K562 (cell line): ENCODE results near the gene ZFP14. TPM values are rescaled to one million over a fixed set of nuclear protein-coding genes. Genes with fewer than 3 reads are reported as not detected.

Experiments
- ATAC-seq: fragments of 200-7000 bp; cut with Tn5 transposase; 3 replicates; pipeline ENCODE4 v1.9.1; 2020; ENCODE audit warnings: moderate library complexity
- BruUV-seq: library from RNA; stranded (reverse); fragments of 400-500 nt; replicated peaks from 2 replicates; lab custom pipeline; 2021; lab: Mats Ljungman, UMichigan
- CTCF ChIA-PET: fragments of 300-600 bp; formaldehyde crosslinking; extraction: SDS; loops from one replicate; lab custom pipeline; 2021; ENCODE audit warnings: low intra/inter-chr PET ratio; lab: Yijun Ruan, JAX
- POLR2A ChIA-PET: fragments of 300-600, 350-650 bp; sonication (Branson Sonifier 250); formaldehyde crosslinking; extraction: SDS; loops from one replicate; lab custom pipeline; 2021; ENCODE audit warnings: antibody characterized with exemption, inconsistent platforms; lab: Yijun Ruan, JAX
- DNase-seq, 4 experiments: peaks; one replicate each; pipeline versions ENCODE4 v3.0.0 to v3.0.0-alpha.2; 2011 to 2018; ENCODE audit warnings: low spot score in 3 of 4, mixed read lengths in 3 of 4; ENCODE audit errors: extremely low read depth in 1 of 4
- FAIRE-seq: peaks from 2 replicates; lab custom pipeline; 2011; peaks lifted over from hg19 to GRCh38; lab: Jason Lieb, UNC
- H2AFZ ChIP-seq: 2 replicates; pipeline ENCODE4 v1.6.0; 2011; ENCODE audit warnings: low read depth, low read length, control low read depth, inconsistent platforms
- H3K27ac ChIP-seq: fragments of 200-600 bp; 3 replicates; pipeline ENCODE4 v1.8.0; 2011; ENCODE audit warnings: low read depth, mild to moderate bottlenecking, control low read depth, inconsistent platforms, low read length, moderate library complexity, mixed read lengths; ENCODE audit errors: extremely low read depth
- H3K27me3 ChIP-seq, 2 experiments: fragments of 300-600 bp in 1 of 2; 2 replicates in 1 of 2; 3 replicates in 1 of 2; pipeline versions ENCODE4 v1.6.0 to v1.8.0; 2011; ENCODE audit warnings: inconsistent platforms in 2 of 2, low read length in 2 of 2, mild to moderate bottlenecking in 1 of 2, mixed read lengths in 1 of 2, moderate library complexity in 1 of 2; ENCODE audit not compliant: control insufficient read depth in 2 of 2, insufficient read depth in 2 of 2
- H3K36me3 ChIP-seq: fragments of 300-600 bp; 3 replicates; pipeline ENCODE4 v1.8.0; 2011; ENCODE audit warnings: mild to moderate bottlenecking, low read length, inconsistent platforms; ENCODE audit not compliant: control insufficient read depth, insufficient read depth
- H3K4me1 ChIP-seq, 2 experiments: fragments of 200-600 bp in 1 of 2; replicated peaks in 1 of 2; 2 replicates in 1 of 2; 3 replicates in 1 of 2; pipeline versions ENCODE4 v1.5.1 to v1.8.0; 2011; ENCODE audit warnings: inconsistent platforms in 2 of 2, low read length in 2 of 2, mild to moderate bottlenecking in 1 of 2, mixed read lengths in 1 of 2, moderate library complexity in 1 of 2; ENCODE audit not compliant: control insufficient read depth in 2 of 2, insufficient read depth in 2 of 2
- H3K4me2 ChIP-seq: 2 replicates; pipeline ENCODE4 v1.6.1; 2011; ENCODE audit warnings: low read length, control low read depth, inconsistent platforms, mixed read lengths; ENCODE audit not compliant: insufficient read depth
- H3K4me3 ChIP-seq: fragments of 200-600 bp; sonication (generic), shearing (Covaris generic); 2 replicates; pipeline ENCODE4 v1.5.1; 2016; ENCODE audit warnings: control low read depth, inconsistent platforms
- H3K79me2 ChIP-seq: fragments of 200-600 bp; 3 replicates; pipeline ENCODE4 v1.8.0; 2011; ENCODE audit warnings: low read length, inconsistent platforms; ENCODE audit not compliant: control insufficient read depth, insufficient read depth
- H3K9ac ChIP-seq, 2 experiments: 2 replicates each; pipeline versions ENCODE4 v1.6.0 to v1.6.1; 2011; ENCODE audit warnings: low read depth in 2 of 2, low read length in 2 of 2, control low read depth in 1 of 2, inconsistent platforms in 1 of 2, mild to moderate bottlenecking in 1 of 2, mixed read lengths in 1 of 2; ENCODE audit not compliant: insufficient read depth in 1 of 2
- H3K9me1 ChIP-seq: one replicate; pipeline ENCODE4 v1.6.0; 2011; ENCODE audit warnings: inconsistent platforms, mild to moderate bottlenecking, low read length, moderate library complexity; ENCODE audit not compliant: control insufficient read depth, insufficient read depth
- H3K9me3 ChIP-seq: replicated peaks from 2 replicates; pipeline ENCODE4 v1.5.1; 2011; ENCODE audit warnings: low read depth, low read length, inconsistent platforms; ENCODE audit not compliant: control insufficient read depth, insufficient read depth
- H4K20me1 ChIP-seq: replicated peaks from 2 replicates; pipeline ENCODE4 v1.6.1; 2011; ENCODE audit warnings: low read length, inconsistent platforms, mixed read lengths; ENCODE audit not compliant: control insufficient read depth, insufficient read depth
- ILF3 ChIP-seq: fragments of 450-650 bp; IDR thresholded peaks from 2 replicates; pipeline ENCODE4 v1.6.1; 2018; ENCODE audit warnings: antibody characterized with exemption, mild to moderate bottlenecking, moderate library complexity, borderline replicate concordance
- MYBL2 ChIP-seq, 2 experiments: fragments of 450-650 bp in 1 of 2; sonication (generic) in 1 of 2; formaldehyde crosslinking in 1 of 2; IDR thresholded peaks; 2 replicates each; pipeline versions ENCODE4 v1.6.1 to v1.8.1; 2017 to 2022; ENCODE audit warnings: borderline replicate concordance in 1 of 2, inconsistent platforms in 1 of 2, low read depth in 1 of 2, mild to moderate bottlenecking in 1 of 2, missing genetic modification reagents in 1 of 2, moderate library complexity in 1 of 2
- PHF21A ChIP-seq: fragments of 450-650 bp; IDR thresholded peaks from 2 replicates; pipeline ENCODE4 v1.6.1; 2017; ENCODE audit warnings: low read depth, borderline replicate concordance
- WGBS: fragments of 100-300 bp; shearing (Covaris generic); methylation state at CpG from one replicate; pipeline ENCODE4 v1.1.6; 2016; ENCODE audit warnings: low coverage, mixed read lengths; ENCODE audit not compliant: insufficient coverage; ENCODE audit errors: missing lambda C conversion rate; 5-methylcytosine and 5-hydroxymethylcytosine counted together
- in situ Hi-C: fragments of 300-500 bp; cut with MboI; formaldehyde crosslinking; loops from 4 replicates; pipeline ENCODE4 v1.15.0; 2018; ENCODE audit warnings: inconsistent platforms, mixed read lengths
- intact Hi-C: fragments of 100-400 bp; cut with micrococcal nuclease; formaldehyde crosslinking; loops from 2 replicates; pipeline ENCODE4 v1.14.2; 2022
- polyA plus RNA-seq, 8 experiments: library from polyadenylated mRNA; depleted of rRNA in 4 of 8; stranded (reverse) in 5 of 8; unstranded in 3 of 8; fragments of >200 nt; fragmentation: Nextera tagmentation in 2 of 8; fragmentation: Illumina TruSeq in 1 of 8; extraction: Ambion mirVana in 2 of 8; extraction: Trizol in 1 of 8; gene quantifications; 2 replicates each; pipeline versions ENCODE4 v1.2.1 to v1.2.3, GENCODE V29; 2011 to 2014; ENCODE audit warnings: inconsistent platforms in 1 of 8, missing spikeins in 1 of 8
- total RNA-seq, 7 experiments: library from RNA; depleted of rRNA in 6 of 7; stranded (reverse); fragments of >200 nt in 6 of 7; fragmentation: Illumina TruSeq in 2 of 7; extraction: Trizol in 2 of 7; gene quantifications; 2 replicates each; pipeline versions ENCODE4 v1.2.1 to v1.2.3, GENCODE V29; 2011 to 2021; ENCODE audit warnings: low replicate concordance in 1 of 7
- TF ChIP-seq, protein P1 (sequence below): IDR thresholded peaks from 3 replicates; pipeline ENCODE4 v1.6.1; 2011; ENCODE audit warnings: borderline replicate concordance, mild to moderate bottlenecking; ENCODE audit not compliant: insufficient read length, insufficient read depth
- TF ChIP-seq, protein P2 (sequence below): fragments of 450-650 bp; IDR thresholded peaks from 2 replicates; pipeline ENCODE4 v1.6.1; 2016
- TF ChIP-seq, protein P3 (sequence below), 2 experiments: fragments of 450-650 bp; IDR thresholded peaks; 2 replicates each; pipeline ENCODE4 v1.6.1; 2016

Gene ZFP14
- total and polyA plus RNA-seq, 9 of the 15 experiments (the other 6 are each of a cell fraction or from before 2014, with no cell fraction given): 0.80 to 1.9 (median 1.4) TPM

DNA sequence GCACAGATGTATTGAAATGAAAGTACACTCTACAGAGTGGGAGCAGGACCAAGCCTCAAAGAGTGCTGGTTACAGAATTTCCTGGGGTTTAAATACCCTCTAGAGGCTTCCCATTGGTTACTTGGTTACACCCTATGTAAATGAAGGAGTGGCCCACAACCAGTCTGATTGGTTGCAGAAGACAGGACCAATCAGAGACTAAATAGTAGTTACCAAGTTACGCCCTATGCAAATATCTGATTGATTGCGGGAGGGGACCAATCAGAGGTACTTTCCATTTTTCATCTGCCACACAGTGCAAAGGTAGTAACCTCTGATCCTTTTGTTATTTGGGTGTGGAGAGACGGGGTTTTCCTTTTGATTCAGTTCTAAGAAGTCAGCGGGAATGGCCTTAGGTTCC is 44.9 kb upstream of the ZFP14 start:
- H3K9ac ChIP-seq: no peak overlapping the region
- BruUV-seq: no TSS peak
- DNase-seq (no peak), FAIRE-seq (no peak), ATAC-seq (no peak)
- 4% methylated on average over 4 of the region's 4 CpGs for WGBS
- H3K9me3 ChIP-seq: peaks cover 4% of the 10 kb centered on the region; the same call in 1 of the 2 replicates
- POLR2A ChIA-PET: no interaction called here
- H3K4me3 ChIP-seq: no peak overlapping the region
- TF ChIP-seq, protein P1, sequence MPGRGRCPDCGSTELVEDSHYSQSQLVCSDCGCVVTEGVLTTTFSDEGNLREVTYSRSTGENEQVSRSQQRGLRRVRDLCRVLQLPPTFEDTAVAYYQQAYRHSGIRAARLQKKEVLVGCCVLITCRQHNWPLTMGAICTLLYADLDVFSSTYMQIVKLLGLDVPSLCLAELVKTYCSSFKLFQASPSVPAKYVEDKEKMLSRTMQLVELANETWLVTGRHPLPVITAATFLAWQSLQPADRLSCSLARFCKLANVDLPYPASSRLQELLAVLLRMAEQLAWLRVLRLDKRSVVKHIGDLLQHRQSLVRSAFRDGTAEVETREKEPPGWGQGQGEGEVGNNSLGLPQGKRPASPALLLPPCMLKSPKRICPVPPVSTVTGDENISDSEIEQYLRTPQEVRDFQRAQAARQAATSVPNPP: no peak
- TF ChIP-seq, protein P2, sequence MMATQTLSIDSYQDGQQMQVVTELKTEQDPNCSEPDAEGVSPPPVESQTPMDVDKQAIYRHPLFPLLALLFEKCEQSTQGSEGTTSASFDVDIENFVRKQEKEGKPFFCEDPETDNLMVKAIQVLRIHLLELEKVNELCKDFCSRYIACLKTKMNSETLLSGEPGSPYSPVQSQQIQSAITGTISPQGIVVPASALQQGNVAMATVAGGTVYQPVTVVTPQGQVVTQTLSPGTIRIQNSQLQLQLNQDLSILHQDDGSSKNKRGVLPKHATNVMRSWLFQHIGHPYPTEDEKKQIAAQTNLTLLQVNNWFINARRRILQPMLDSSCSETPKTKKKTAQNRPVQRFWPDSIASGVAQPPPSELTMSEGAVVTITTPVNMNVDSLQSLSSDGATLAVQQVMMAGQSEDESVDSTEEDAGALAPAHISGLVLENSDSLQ: peak; percentile 70; the same call in 1 of the 2 replicates
- TF ChIP-seq PHF21A: no peak
- TF ChIP-seq, protein P3, sequence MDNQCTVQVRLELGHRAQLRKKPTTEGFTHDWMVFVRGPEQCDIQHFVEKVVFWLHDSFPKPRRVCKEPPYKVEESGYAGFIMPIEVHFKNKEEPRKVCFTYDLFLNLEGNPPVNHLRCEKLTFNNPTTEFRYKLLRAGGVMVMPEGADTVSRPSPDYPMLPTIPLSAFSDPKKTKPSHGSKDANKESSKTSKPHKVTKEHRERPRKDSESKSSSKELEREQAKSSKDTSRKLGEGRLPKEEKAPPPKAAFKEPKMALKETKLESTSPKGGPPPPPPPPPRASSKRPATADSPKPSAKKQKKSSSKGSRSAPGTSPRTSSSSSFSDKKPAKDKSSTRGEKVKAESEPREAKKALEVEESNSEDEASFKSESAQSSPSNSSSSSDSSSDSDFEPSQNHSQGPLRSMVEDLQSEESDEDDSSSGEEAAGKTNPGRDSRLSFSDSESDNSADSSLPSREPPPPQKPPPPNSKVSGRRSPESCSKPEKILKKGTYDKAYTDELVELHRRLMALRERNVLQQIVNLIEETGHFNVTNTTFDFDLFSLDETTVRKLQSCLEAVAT (IDR thresholded peaks at IDR 0.05): no peak
- TF ChIP-seq MYBL2 (IDR thresholded peaks at IDR 0.05; ENCODE audit: low read depth): no peak
- no peak for TF ChIP-seq MYBL2 (CRISPR knock-in tag; IDR thresholded peaks at IDR 0.05; ENCODE audit: borderline replicate concordance)
- no peak for TF ChIP-seq ILF3
- intact Hi-C loops: no loop called here
- no peaks in the 10 kb centered on the region for H3K79me2 ChIP-seq
- in situ Hi-C loops: no loop called here
- CTCF ChIA-PET: no interaction called here
- H3K4me1 ChIP-seq: peaks cover 2 to 9% of the 10 kb centered on the region in 2 experiments; a peak in 1 of 5 replicates
- H3K27ac ChIP-seq: no peak overlapping the region
- no peaks in the 10 kb centered on the region for H3K36me3 ChIP-seq
- no peaks in the 10 kb centered on the region for H3K27me3 ChIP-seq
- no peaks in the 10 kb centered on the region for H4K20me1 ChIP-seq
- no peak overlapping the region for H2AFZ ChIP-seq
- H3K9me1 ChIP-seq: no peaks in the 10 kb centered on the region
- H3K4me2 ChIP-seq: no peak overlapping the region
